ENCODE results near the gene RAVER2.

GRCh38 chr1:64765826-64766225, 21.0 kb downstream of the RAVER2 start:
- TF ChIP-seq CTCF (conservative IDR thresholded peaks at IDR 0.05; ENCODE audit: low read length) (no peak), EZH2phosphoT487 (IDR thresholded peaks at IDR 0.05; ENCODE audit: borderline replicate concordance, low read depth, low read length) (no peak)
